Esophagus mucosa (tissue), 1 donor: Measurements from ENCODE around the gene FGF2. TPM values are rescaled to one million over a fixed set of nuclear protein-coding genes. Genes with fewer than 3 reads are reported as not detected.
"Not testable (repeated sequence)": the region's sequence is repeated elsewhere in the genome, so short reads cannot be mapped to it uniquely, and the experiment has no call there.

Experiments
- ATAC-seq: fragments of 200-7000 bp; cut with Tn5 transposase; one replicate; pipeline ENCODE4 v1.9.1; 2020
- total RNA-seq: library from RNA; stranded (reverse); gene quantifications from one replicate; pipeline ENCODE4 v1.2.4, GENCODE V29; 2023
- donor health status: DM: yes; HTN: yes; CAD: no.

Gene FGF2
- total RNA-seq, 1 donor from 2014 or later, result 0.68 TPM

DNA sequence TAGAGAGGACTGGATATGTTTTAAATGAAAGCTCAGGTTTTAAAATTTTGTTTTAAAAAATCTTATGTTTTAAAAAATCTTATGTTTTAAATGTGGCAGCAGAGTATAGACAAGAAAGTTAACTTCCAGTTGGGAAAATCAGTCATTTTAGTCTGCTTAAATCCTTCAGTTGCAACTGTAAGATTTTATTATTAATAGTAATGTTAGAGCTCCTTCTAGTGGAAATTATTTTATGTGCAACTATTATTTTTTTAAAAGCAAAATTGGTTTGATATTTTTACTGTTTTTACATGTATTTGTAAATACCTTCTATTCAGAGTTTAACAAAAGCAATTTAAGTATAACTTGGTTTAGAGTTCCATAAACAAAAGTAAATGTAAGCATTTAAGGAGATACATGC, 104.2 kb downstream of the FGF2 start:
- no peak for ATAC-seq

DNA sequence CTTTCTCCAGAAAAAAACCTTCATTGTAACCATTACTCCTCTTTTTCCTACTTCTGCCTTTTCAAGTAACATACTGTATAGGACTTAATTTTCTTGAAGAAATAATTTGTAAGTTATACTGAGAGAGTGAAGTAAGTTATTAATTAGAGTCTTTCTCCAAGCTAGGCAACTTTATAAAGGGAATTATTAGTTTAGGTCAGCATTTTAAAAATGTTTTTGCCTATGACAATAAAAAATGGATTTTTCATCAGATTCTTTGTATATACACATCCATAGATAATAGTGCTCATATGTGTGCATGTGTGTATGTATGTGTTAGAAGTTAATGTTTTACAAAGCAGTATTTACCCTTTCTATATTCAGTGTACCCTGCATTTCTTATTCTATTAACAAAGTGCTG, 106.1 kb downstream of the FGF2 start:
- no peak for ATAC-seq

DNA sequence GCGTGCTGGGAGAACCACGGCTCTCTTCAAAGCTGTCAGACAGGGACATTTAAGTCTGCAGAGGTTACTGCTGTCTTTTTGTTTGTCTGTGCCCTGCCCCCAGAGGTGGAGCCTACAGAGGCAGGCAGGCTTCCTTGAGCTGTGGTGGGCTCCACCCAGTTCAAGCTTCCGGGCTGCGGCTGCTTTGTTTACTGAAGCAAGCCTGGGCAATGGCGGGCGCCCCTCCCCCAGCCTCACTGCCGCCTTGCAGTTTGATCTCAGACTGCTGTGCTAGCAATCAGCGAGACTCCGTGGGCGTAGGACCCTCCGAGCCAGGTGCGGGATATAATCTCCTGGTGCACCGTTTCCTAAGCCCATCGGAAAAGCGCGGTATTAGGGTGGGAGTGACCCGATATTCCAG, 118.5 kb downstream of the FGF2 start:
- ATAC-seq, result not testable (repeated sequence)

DNA sequence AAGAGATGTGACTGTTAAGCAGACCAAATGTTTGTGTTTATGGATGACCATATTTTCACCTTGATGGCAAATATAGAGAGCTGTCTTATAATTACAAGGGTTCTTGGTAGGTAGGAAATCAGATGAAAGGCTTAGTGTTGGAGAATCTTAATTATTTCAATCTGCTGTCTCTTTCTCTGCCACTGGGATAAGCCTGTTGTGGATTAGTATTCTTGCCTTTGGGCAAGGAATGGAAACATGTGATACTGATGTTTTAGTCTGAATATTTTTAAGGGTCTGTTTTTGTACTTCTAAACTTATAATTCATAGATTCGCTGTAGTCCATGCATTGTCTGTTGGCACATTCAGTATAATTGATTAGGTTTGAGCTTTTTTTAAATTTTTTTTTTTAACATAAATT, 119.5 kb downstream of the FGF2 start:
- ATAC-seq, result no peak

Other genes with a start within 250 kb of the FGF2 start
- not detected for gene IL21, start 205.8 kb upstream of the FGF2 start, total RNA-seq
- gene BBS12, start 94.1 kb upstream of the FGF2 start, total RNA-seq, result 1.00 TPM
- 3.9 TPM for gene NUDT6, start 95.8 kb downstream of the FGF2 start, total RNA-seq